Stimulated activated CD4-positive, alpha-beta T cell treated with anti-CD3 and anti-CD28 coated beads, Interleukin-12 subunit alpha, Interleukin-12 subunit beta, amount 100 ng/mL, for 24 hours (primary cell): Measurements from ENCODE around the gene L1CAM.

Experiments used
- DNase-seq, 2 experiments: peaks; one replicate each; pipeline ENCODE4 v3.0.0-alpha.2; 2020; ENCODE audit warnings: low read depth in 2 of 2

Gene L1CAM

GRCh38 chrX:153878969-153879653, 6.9 kb downstream of the L1CAM start:
- no peak for DNase-seq

GRCh38 chrX:153878345-153878744, 7.6 kb downstream of the L1CAM start:
- no peak for DNase-seq

GRCh38 chrX:153877571-153878261, 8.3 kb downstream of the L1CAM start:
- no peak for DNase-seq

GRCh38 chrX:153876112-153876491, 9.9 kb downstream of the L1CAM start:
- DNase-seq, result no peak

GRCh38 chrX:153875391-153876111, 10.4 kb downstream of the L1CAM start:
- DNase-seq, result peak; percentile 11 to 36

GRCh38 chrX:153874366-153875125, 11.4 kb downstream of the L1CAM start:
- DNase-seq, result no peak

GRCh38 chrX:153874085-153874365, 11.9 kb downstream of the L1CAM start:
- no peak for DNase-seq

GRCh38 chrX:153873282-153874084, 12.5 kb downstream of the L1CAM start:
- no peak for DNase-seq

- no peak for DNase-seq
These were observed 13.8 kb downstream of the L1CAM start for GRCh38 chrX:153871946-153872878.

- DNase-seq, result no peak
These were observed 14.5 kb downstream of the L1CAM start for GRCh38 chrX:153871451-153871850.

GRCh38 chrX:153870791-153871360, 15.1 kb downstream of the L1CAM start:
- no peak for DNase-seq

GRCh38 chrX:153870288-153870690, 15.7 kb downstream of the L1CAM start:
- DNase-seq, result no peak

- no peak for DNase-seq
These were observed 16.3 kb downstream of the L1CAM start for GRCh38 chrX:153869473-153870287.

GRCh38 chrX:153868576-153869472, 17.1 kb downstream of the L1CAM start:
- no peak for DNase-seq

GRCh38 chrX:153867671-153868070, 18.3 kb downstream of the L1CAM start:
- no peak for DNase-seq

GRCh38 chrX:153867139-153867538, 18.8 kb downstream of the L1CAM start:
- DNase-seq, result no peak

- DNase-seq, result no peak
These were observed 19.5 kb downstream of the L1CAM start for GRCh38 chrX:153866302-153867019.
